H9 (cell line): Measurements from ENCODE around the gene GIT2. TPM values are rescaled to one million over a fixed set of nuclear protein-coding genes. Genes with fewer than 3 reads are reported as not detected.
A peak's percentile ranks its signal among the peaks of the same experiment; 100 is the strongest.

Experiments used
- DNase-seq: peaks from one replicate; pipeline ENCODE4 v3.0.0-alpha.2; 2017
- H2AFZ ChIP-seq: one replicate; pipeline ENCODE4 v1.6.1; 2013; ENCODE audit warnings: mild to moderate bottlenecking, low read length, control low read depth, moderate library complexity
- H2AK5ac ChIP-seq: 2 replicates; pipeline ENCODE4 v1.6.1; 2013; ENCODE audit warnings: low read length, control low read depth, mixed read lengths; ENCODE audit not compliant: insufficient read length
- H2BK120ac ChIP-seq: one replicate; pipeline ENCODE4 v1.6.1; 2013; ENCODE audit warnings: low read depth, mild to moderate bottlenecking, low read length, control low read depth, inconsistent platforms; ENCODE audit not compliant: poor library complexity, severe bottlenecking
- H2BK12ac ChIP-seq: 2 replicates; pipeline ENCODE4 v1.6.1; 2013; ENCODE audit warnings: low read length, control low read depth, mixed read lengths, low read depth; ENCODE audit not compliant: insufficient read length
- H2BK15ac ChIP-seq: 2 replicates; pipeline ENCODE4 v1.6.1; 2013; ENCODE audit warnings: low read depth, low read length, control low read depth
- H2BK20ac ChIP-seq: one replicate; pipeline ENCODE4 v1.6.1; 2013; ENCODE audit warnings: low read depth, mild to moderate bottlenecking, low read length, control low read depth, inconsistent platforms; ENCODE audit not compliant: poor library complexity, severe bottlenecking
- H2BK5ac ChIP-seq: 2 replicates; pipeline ENCODE4 v1.6.1; 2013; ENCODE audit warnings: low read length, control low read depth, mixed read lengths; ENCODE audit not compliant: insufficient read length
- H3K14ac ChIP-seq: 2 replicates; pipeline ENCODE4 v1.6.1; 2013; ENCODE audit warnings: low read length, control low read depth; ENCODE audit not compliant: insufficient read depth
- H3K18ac ChIP-seq: 2 replicates; pipeline ENCODE4 v1.6.1; 2013; ENCODE audit warnings: low read depth, mild to moderate bottlenecking, mixed read lengths, low read length, control low read depth; ENCODE audit not compliant: insufficient read length
- H3K23ac ChIP-seq: 2 replicates; pipeline ENCODE4 v1.6.1; 2013; ENCODE audit warnings: low read length, control low read depth, mixed read lengths, low read depth; ENCODE audit not compliant: insufficient read length
- H3K23me2 ChIP-seq: 2 replicates; pipeline ENCODE4 v1.6.1; 2013; ENCODE audit warnings: low read depth, mild to moderate bottlenecking, mixed read lengths, low read length, control low read depth; ENCODE audit not compliant: insufficient read length, poor library complexity, severe bottlenecking
- H3K27ac ChIP-seq: 2 replicates; pipeline ENCODE4 v1.5.1; 2013; ENCODE audit warnings: low read length, control low read depth, mixed read lengths, low read depth; ENCODE audit not compliant: insufficient read length
- H3K27me3 ChIP-seq: 2 replicates; pipeline ENCODE4 v1.6.1; 2013; ENCODE audit warnings: low read length, control low read depth, inconsistent platforms; ENCODE audit not compliant: insufficient read depth
- H3K4ac ChIP-seq: 2 replicates; pipeline ENCODE4 v1.6.1; 2013; ENCODE audit warnings: low read depth, mild to moderate bottlenecking, control low read depth, inconsistent platforms, low read length, moderate library complexity
- H3K4me1 ChIP-seq: 2 replicates; pipeline ENCODE4 v1.6.1; 2013; ENCODE audit warnings: low read length, control low read depth, inconsistent platforms; ENCODE audit not compliant: insufficient read depth
- H3K4me2 ChIP-seq: 2 replicates; pipeline ENCODE4 v1.6.1; 2013; ENCODE audit warnings: low read length, control low read depth, mixed read lengths; ENCODE audit not compliant: insufficient read length, insufficient read depth
- H3K56ac ChIP-seq: 2 replicates; pipeline ENCODE4 v1.6.1; 2013; ENCODE audit warnings: low read depth, mild to moderate bottlenecking, mixed read lengths, low read length, control low read depth; ENCODE audit not compliant: insufficient read length
- H3K79me1 ChIP-seq: 2 replicates; pipeline ENCODE4 v1.6.1; 2013; ENCODE audit warnings: low read depth, mild to moderate bottlenecking, moderate library complexity, low read length, control low read depth, inconsistent platforms; ENCODE audit not compliant: insufficient read depth, poor library complexity, severe bottlenecking
- H3K79me2 ChIP-seq: 2 replicates; pipeline ENCODE4 v1.6.1; 2013; ENCODE audit warnings: low read length, control low read depth, inconsistent platforms; ENCODE audit not compliant: insufficient read depth
- H3K9ac ChIP-seq: 2 replicates; pipeline ENCODE4 v1.6.1; 2013; ENCODE audit warnings: low read length, control low read depth, mixed read lengths; ENCODE audit not compliant: insufficient read length; ENCODE audit errors: extremely low read depth
- H3K9me3 ChIP-seq: one replicate; pipeline ENCODE4 v1.6.1; 2013; ENCODE audit warnings: low read depth, low read length, inconsistent platforms; ENCODE audit not compliant: control insufficient read depth
- H3T11ph ChIP-seq: one replicate; pipeline ENCODE4 v1.6.1; 2013; ENCODE audit warnings: mild to moderate bottlenecking, low read length, control low read depth, inconsistent platforms
- H4K20me1 ChIP-seq: one replicate; pipeline ENCODE4 v1.6.1; 2013; ENCODE audit not compliant: control insufficient read depth, insufficient read length, insufficient read depth
- H4K5ac ChIP-seq: 2 replicates; pipeline ENCODE4 v1.6.1; 2013; ENCODE audit warnings: low read depth, mild to moderate bottlenecking, mixed read lengths, low read length, control low read depth; ENCODE audit not compliant: insufficient read length
- H4K8ac ChIP-seq: replicated peaks from 2 replicates; pipeline ENCODE4 v1.6.1; 2013; ENCODE audit warnings: low read length, control low read depth, mixed read lengths, low read depth; ENCODE audit not compliant: insufficient read length
- H4K91ac ChIP-seq: 2 replicates; pipeline ENCODE4 v1.6.1; 2013; ENCODE audit warnings: low read depth, mild to moderate bottlenecking, moderate library complexity, mixed read lengths, low read length, control low read depth; ENCODE audit not compliant: insufficient read length
- H3K27ac Mint-ChIP-seq, 3 experiments: 2 replicates in 2 of 3; 3 replicates in 1 of 3; pipeline ENCODE4 v1.8.0; 2020 to 2021; ENCODE audit warnings: mixed read lengths in 3 of 3, mild to moderate bottlenecking in 1 of 3, moderate library complexity in 1 of 3
- H3K27me3 Mint-ChIP-seq: 2 replicates; pipeline ENCODE4 v1.8.0; 2021; ENCODE audit warnings: low read depth, mild to moderate bottlenecking, moderate library complexity, mixed read lengths
- H3K36me3 Mint-ChIP-seq, 3 experiments: 2 replicates in 2 of 3; 3 replicates in 1 of 3; pipeline ENCODE4 v1.8.0; 2020 to 2021; ENCODE audit warnings: low read depth in 3 of 3, mixed read lengths in 3 of 3; ENCODE audit not compliant: insufficient read depth in 1 of 3
- H3K4me1 Mint-ChIP-seq, 2 experiments: 2 replicates each; pipeline ENCODE4 v1.8.0; 2020; ENCODE audit warnings: mixed read lengths in 2 of 2
- H3K4me3 Mint-ChIP-seq, 2 experiments: 2 replicates in 1 of 2; 3 replicates in 1 of 2; pipeline ENCODE4 v1.8.0; 2020 to 2021; ENCODE audit warnings: mild to moderate bottlenecking in 2 of 2, mixed read lengths in 2 of 2, moderate library complexity in 1 of 2
- H3K9me3 Mint-ChIP-seq, 2 experiments: 2 replicates in 1 of 2; 3 replicates in 1 of 2; pipeline ENCODE4 v1.8.0; 2020; ENCODE audit warnings: mild to moderate bottlenecking in 2 of 2, mixed read lengths in 2 of 2, moderate library complexity in 1 of 2
- total RNA-seq: library from RNA; stranded (reverse); gene quantifications from 2 replicates; pipeline ENCODE4 v1.2.1, GENCODE V29; 2021
- TF ChIP-seq, protein P1 (sequence below): fragments of 200-600 bp; sonication (generic); conservative IDR thresholded peaks from 3 replicates; pipeline ENCODE4 v1.8.0; 2021; ENCODE audit warnings: antibody characterized with exemption, mild to moderate bottlenecking

The GIT2 gene
- total RNA-seq, 1 experiment from 2014 or later, result 27.0 TPM

DNA sequence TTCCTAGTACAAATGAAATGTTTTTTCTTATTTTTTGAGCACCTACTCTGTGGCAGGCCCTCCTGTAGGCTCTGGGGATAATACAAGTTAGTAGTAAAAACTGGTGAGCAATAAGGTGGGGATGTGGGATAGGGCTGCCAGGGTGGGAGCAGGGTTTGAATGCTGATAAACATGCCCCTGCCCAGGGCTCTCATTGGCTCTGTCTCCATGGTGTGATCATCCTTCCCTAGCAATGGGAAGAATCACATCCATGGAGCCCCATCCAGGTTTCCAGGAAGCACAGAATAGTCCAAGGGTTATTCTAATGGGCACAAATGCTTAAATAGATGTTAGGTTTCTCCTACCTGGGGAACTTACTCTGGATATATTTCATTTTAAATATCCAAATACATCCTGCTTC is 45.5 kb downstream of the GIT2 start:
- TF ChIP-seq, protein P1, sequence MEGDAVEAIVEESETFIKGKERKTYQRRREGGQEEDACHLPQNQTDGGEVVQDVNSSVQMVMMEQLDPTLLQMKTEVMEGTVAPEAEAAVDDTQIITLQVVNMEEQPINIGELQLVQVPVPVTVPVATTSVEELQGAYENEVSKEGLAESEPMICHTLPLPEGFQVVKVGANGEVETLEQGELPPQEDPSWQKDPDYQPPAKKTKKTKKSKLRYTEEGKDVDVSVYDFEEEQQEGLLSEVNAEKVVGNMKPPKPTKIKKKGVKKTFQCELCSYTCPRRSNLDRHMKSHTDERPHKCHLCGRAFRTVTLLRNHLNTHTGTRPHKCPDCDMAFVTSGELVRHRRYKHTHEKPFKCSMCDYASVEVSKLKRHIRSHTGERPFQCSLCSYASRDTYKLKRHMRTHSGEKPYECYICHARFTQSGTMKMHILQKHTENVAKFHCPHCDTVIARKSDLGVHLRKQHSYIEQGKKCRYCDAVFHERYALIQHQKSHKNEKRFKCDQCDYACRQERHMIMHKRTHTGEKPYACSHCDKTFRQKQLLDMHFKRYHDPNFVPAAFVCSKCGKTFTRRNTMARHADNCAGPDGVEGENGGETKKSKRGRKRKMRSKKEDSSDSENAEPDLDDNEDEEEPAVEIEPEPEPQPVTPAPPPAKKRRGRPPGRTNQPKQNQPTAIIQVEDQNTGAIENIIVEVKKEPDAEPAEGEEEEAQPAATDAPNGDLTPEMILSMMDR, result no peak
- Histone ChIP-seq H2BK120ac (no peak overlapping the region), H3K9ac (no peak overlapping the region), H3K4ac (no peak overlapping the region), H3K9me3 (no peaks in the 10 kb centered on the region), H2BK15ac (no peak overlapping the region), H2BK5ac (no peak overlapping the region), H2AK5ac (no peak overlapping the region), H4K5ac (no peak overlapping the region), H3K18ac (no peak overlapping the region), H3K79me2 (no peaks in the 10 kb centered on the region), H2AFZ (no peak overlapping the region), H3T11ph (no peak overlapping the region), H3K4me2 (no peak overlapping the region), H2BK20ac (no peak overlapping the region), H3K56ac (no peak overlapping the region), H3K23ac (no peak overlapping the region), H3K27ac (no peak overlapping the region), H3K23me2 (peaks cover 3% of the 10 kb centered on the region), H3K4me1 (peaks cover 7% of the 10 kb centered on the region; the same call in 1 of the 2 replicates), H3K79me1 (no peaks in the 10 kb centered on the region), H3K27me3 (no peaks in the 10 kb centered on the region), H4K8ac (no peak overlapping the region), H2BK12ac (no peak overlapping the region), H4K91ac (no peak overlapping the region), H4K20me1 (peaks cover 4% of the 10 kb centered on the region), H3K14ac (no peak overlapping the region)
- Mint-ChIP-seq H3K9me3 (no peaks in the 10 kb centered on the region), H3K27ac (peak overlapping the region in 1 of 3 experiments; percentile 42; a peak in 1 of 7 replicates), H3K36me3 (peaks cover 9 to 54% (median 37%) of the 10 kb centered on the region in 3 experiments; a peak in 6 of 7 replicates), H3K4me1 (peaks cover 25 to 30% of the 10 kb centered on the region in 2 experiments), H3K27me3 (no peaks in the 10 kb centered on the region), H3K4me3 (no peak overlapping the region)
- no peak for DNase-seq
